ENCODE measurements around the gene CRACR2A.

GRCh38 chr12:3661028-3661427, 91.9 kb downstream of the CRACR2A start:
- TF ChIP-seq MAX (IDR thresholded peaks at IDR 0.05): no peak
- no peak for TF ChIP-seq SUZ12 (IDR thresholded peaks at IDR 0.05; ENCODE audit: low read length)
